ENCODE data around the gene RAI14. TPM values are rescaled to one million over a fixed set of nuclear protein-coding genes. Genes with fewer than 3 reads are reported as not detected.

The RAI14 gene
- total RNA-seq, 1 donor from 2014 or later = 17.0 TPM

Other genes with a start within 250 kb of the RAI14 start
- not detected in 2 replicates for gene TTC23L, start 182.8 kb downstream of the RAI14 start, total RNA-seq

All from myocyte (in vitro differentiated cells).